Karpas-422 (cell line): ENCODE measurements around the gene ZNF644. TPM values are rescaled to one million over a fixed set of nuclear protein-coding genes. Genes with fewer than 3 reads are reported as not detected.

Experiments
- DNase-seq: peaks from one replicate; pipeline ENCODE4 v3.0.0-alpha.2; 2015
- H2AFZ ChIP-seq: fragments of 200-600 bp; sonication (generic); 2 replicates; pipeline ENCODE4 v1.6.1; 2014; ENCODE audit warnings: antibody characterized with exemption, low read length, mixed read lengths
- H3K27ac ChIP-seq: fragments of 200-600 bp; sonication (generic); 2 replicates; pipeline ENCODE4 v1.5.1; 2014; ENCODE audit warnings: mild to moderate bottlenecking, low read length, moderate library complexity
- H3K27me3 ChIP-seq: fragments of 200-600 bp; sonication (generic); 2 replicates; pipeline ENCODE4 v1.6.1; 2014; ENCODE audit warnings: low read length, mixed read lengths
- H3K36me3 ChIP-seq: fragments of 200-600 bp; sonication (generic); 2 replicates; pipeline ENCODE4 v1.6.1; 2014; ENCODE audit warnings: low read length, mixed read lengths; ENCODE audit not compliant: insufficient read depth
- H3K4me1 ChIP-seq: fragments of 200-600 bp; sonication (generic); 2 replicates; pipeline ENCODE4 v1.6.1; 2014; ENCODE audit warnings: mild to moderate bottlenecking, low read length, mixed read lengths
- H3K4me2 ChIP-seq: fragments of 200-600 bp; sonication (generic); 2 replicates; pipeline ENCODE4 v1.6.1; 2014; ENCODE audit warnings: low read length, low read depth, mild to moderate bottlenecking; ENCODE audit not compliant: poor library complexity, severe bottlenecking
- H3K4me3 ChIP-seq: fragments of 200-600 bp; sonication (generic); 2 replicates; pipeline ENCODE4 v1.5.1; 2014; ENCODE audit warnings: mild to moderate bottlenecking, antibody characterized with exemption, low read length, mixed read lengths
- H3K79me2 ChIP-seq: fragments of 200-600 bp; sonication (generic); 2 replicates; pipeline ENCODE4 v1.6.1; 2014; ENCODE audit warnings: mild to moderate bottlenecking, low read length, mixed read lengths
- H3K9ac ChIP-seq: fragments of 200-600 bp; sonication (generic); 2 replicates; pipeline ENCODE4 v1.6.0; 2014; ENCODE audit warnings: low read length
- H3K9me2 ChIP-seq: fragments of 200-600 bp; sonication (generic), shearing (Covaris generic); replicated peaks from 2 replicates; pipeline ENCODE4 v1.6.0; 2014; ENCODE audit warnings: mild to moderate bottlenecking, low read length, moderate library complexity; ENCODE audit not compliant: insufficient read depth
- H3K9me3 ChIP-seq: fragments of 300-700, 200-600 bp; sonication (generic); 2 replicates; pipeline ENCODE4 v1.6.1; 2014; ENCODE audit warnings: low read length, mixed read lengths
- H4K20me1 ChIP-seq: fragments of 200-600 bp; sonication (generic); 2 replicates; pipeline ENCODE4 v1.6.1; 2014; ENCODE audit warnings: mild to moderate bottlenecking, antibody characterized with exemption, low read length, low read depth; ENCODE audit not compliant: insufficient read depth
- total RNA-seq: library from RNA; depleted of rRNA; stranded (reverse); fragments of >200 nt; shearing (Covaris generic); gene quantifications from 2 replicates; pipeline ENCODE4 v1.2.3, GENCODE V29; 2014; ENCODE audit warnings: low replicate concordance

The ZNF644 gene
- total RNA-seq, 1 experiment from 2014 or later, result 93.5 TPM

DNA sequence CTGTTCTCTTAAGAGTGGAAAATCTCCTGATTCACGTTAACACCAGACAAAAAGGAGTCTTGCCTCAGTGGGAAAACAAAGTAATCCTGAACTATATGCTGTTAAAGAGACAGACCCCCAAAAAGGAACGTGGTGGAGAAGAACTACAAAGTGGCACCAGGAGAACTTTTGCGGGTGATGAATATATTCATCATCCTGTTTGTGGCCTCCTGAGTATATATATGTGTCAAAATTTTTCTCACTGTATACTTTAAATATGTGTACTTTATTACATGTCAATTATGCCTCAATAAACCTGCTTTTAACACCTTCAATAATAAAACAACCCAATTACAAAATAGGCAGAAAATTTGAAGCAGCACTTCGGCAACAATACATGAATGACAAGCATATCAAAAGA is 31.1 kb downstream of the ZNF644 start:
- Histone ChIP-seq H3K36me3 (peaks cover 50% of the 10 kb centered on the region), H2AFZ (no peak overlapping the region), H3K9ac (no peak overlapping the region), H3K27ac (no peak overlapping the region), H3K4me1 (peaks cover 6% of the 10 kb centered on the region; the same call in 1 of the 2 replicates), H3K4me2 (no peak overlapping the region), H3K4me3 (no peak overlapping the region), H3K79me2 (peaks cover 100% of the 10 kb centered on the region), H3K27me3 (no peaks in the 10 kb centered on the region), H3K9me2 (no peaks in the 10 kb centered on the region), H4K20me1 (no peaks in the 10 kb centered on the region), H3K9me3 (0 out of 2 replicates have a peak, but pooled peaks cover 2% of the 10 kb centered on the region)
- no peak for DNase-seq

DNA sequence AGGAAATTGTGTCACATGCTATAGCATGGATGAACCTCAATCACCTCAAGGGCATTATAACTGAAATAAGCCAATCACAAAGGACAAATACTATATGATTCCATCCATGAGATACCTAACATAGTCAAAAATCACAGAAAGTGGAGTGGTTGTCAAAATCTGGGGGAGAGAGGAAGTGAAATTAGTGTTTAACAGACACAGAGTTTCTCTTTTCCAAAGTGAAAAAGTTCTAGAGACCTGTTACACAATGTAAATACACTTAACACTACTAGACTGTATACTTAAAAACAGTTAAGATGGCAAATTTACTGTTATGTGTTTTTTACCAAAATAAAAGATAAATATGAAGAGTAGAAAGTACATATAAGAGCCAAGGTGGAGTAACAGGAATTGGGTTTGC is 31.8 kb downstream of the ZNF644 start:
- H3K9me2 ChIP-seq, result no peaks in the 10 kb centered on the region
- H3K4me2 ChIP-seq, result no peak overlapping the region
- peaks cover 6% of the 10 kb centered on the region; the same call in 1 of the 2 replicates for H3K4me1 ChIP-seq
- H3K9me3 ChIP-seq, result no peaks in the 10 kb centered on the region
- H2AFZ ChIP-seq, result no peak overlapping the region
- peaks cover 44% of the 10 kb centered on the region for H3K36me3 ChIP-seq
- 0 out of 2 replicates have a peak, but pooled peaks cover 5% of the 10 kb centered on the region for H4K20me1 ChIP-seq
- H3K27me3 ChIP-seq, result no peaks in the 10 kb centered on the region
- H3K4me3 ChIP-seq, result no peak overlapping the region
- H3K27ac ChIP-seq, result no peak overlapping the region
- no peak overlapping the region for H3K9ac ChIP-seq
- DNase-seq, result no peak
- peaks cover 100% of the 10 kb centered on the region for H3K79me2 ChIP-seq

DNA sequence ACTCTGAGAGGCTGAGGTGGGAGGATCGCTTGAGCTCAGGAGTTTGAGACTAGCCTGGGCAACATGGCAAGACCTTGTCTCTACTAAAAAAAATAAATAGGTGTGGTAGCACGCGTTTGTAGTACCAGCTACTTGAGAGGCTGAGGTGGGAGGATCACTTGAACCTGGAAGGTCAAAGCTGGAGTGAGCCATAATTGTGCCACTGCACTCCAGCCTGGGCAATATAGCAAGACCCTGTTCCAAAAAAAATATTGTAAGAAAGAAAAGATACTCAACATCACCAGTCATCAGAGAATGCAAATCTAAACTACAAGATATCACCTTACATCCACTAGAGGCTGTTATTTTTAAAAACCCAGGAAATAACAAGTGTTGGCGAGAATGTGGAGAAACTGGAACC is 32.5 kb downstream of the ZNF644 start:
- Histone ChIP-seq H3K27me3 (no peaks in the 10 kb centered on the region), H3K9me2 (no peaks in the 10 kb centered on the region), H3K27ac (no peak overlapping the region), H3K4me1 (peaks cover 6% of the 10 kb centered on the region; the same call in 1 of the 2 replicates), H2AFZ (no peak overlapping the region), H3K79me2 (peaks cover 100% of the 10 kb centered on the region), H3K36me3 (peaks cover 44% of the 10 kb centered on the region), H4K20me1 (0 out of 2 replicates have a peak, but pooled peaks cover 5% of the 10 kb centered on the region), H3K9me3 (no peaks in the 10 kb centered on the region), H3K9ac (no peak overlapping the region), H3K4me3 (no peak overlapping the region), H3K4me2 (no peak overlapping the region)
- DNase-seq, result no peak

DNA sequence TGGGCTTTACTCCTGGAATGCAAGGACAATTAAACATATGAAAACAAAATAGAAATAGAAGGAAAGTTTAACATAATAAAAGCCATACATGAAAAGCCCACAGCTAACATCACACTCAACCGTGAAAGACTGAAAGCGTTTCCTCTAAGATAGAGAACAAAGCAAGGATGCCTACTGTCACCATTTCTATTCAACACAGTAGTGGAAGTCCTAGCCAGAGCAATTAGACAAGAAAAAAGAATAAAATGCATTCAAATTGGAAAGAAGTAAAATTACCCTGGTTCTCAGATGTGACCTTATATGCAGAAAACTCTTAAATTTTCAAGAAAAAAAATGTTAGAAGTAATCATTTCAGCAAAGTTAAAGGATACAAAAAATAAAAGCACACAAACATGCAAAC is 34.0 kb downstream of the ZNF644 start:
- Histone ChIP-seq H3K36me3 (peaks cover 38% of the 10 kb centered on the region), H3K4me3 (no peak overlapping the region), H3K4me2 (no peak overlapping the region), H4K20me1 (0 out of 2 replicates have a peak, but pooled peaks cover 5% of the 10 kb centered on the region), H3K27me3 (no peaks in the 10 kb centered on the region), H3K9me2 (no peaks in the 10 kb centered on the region), H3K27ac (no peak overlapping the region), H3K9ac (no peak overlapping the region), H3K9me3 (no peaks in the 10 kb centered on the region), H2AFZ (no peak overlapping the region), H3K79me2 (peaks cover 100% of the 10 kb centered on the region), H3K4me1 (peaks cover 6% of the 10 kb centered on the region; the same call in 1 of the 2 replicates)
- DNase-seq, result no peak

DNA sequence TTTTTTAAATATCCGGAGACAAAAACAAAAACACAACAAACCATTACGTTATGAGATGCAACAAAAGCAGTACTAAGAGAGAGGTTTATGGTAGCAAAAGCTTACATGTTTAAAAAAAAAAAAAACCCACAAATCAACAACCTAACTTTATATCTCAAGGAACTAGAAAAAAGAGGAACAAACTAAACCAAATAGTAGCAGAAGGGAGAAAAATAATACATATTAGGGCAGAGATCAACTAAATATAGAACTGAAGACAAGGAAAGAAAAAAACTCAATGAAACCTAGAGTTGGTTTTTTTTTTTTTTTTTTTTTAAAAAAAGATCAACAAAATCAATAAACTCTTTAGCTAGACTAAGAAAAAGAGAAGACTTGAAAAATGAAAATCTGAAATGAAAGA is 34.9 kb downstream of the ZNF644 start:
- no peaks in the 10 kb centered on the region for H3K27me3 ChIP-seq
- peaks cover 39% of the 10 kb centered on the region for H3K36me3 ChIP-seq
- no peak for DNase-seq
- H3K9me3 ChIP-seq, result no peaks in the 10 kb centered on the region
- 0 out of 2 replicates have a peak, but pooled peaks cover 5% of the 10 kb centered on the region for H4K20me1 ChIP-seq
- H3K9me2 ChIP-seq, result no peaks in the 10 kb centered on the region
- H3K9ac ChIP-seq, result no peak overlapping the region
- H3K27ac ChIP-seq, result no peak overlapping the region
- peaks cover 6% of the 10 kb centered on the region; the same call in 1 of the 2 replicates for H3K4me1 ChIP-seq
- H3K79me2 ChIP-seq, result peaks cover 99% of the 10 kb centered on the region
- H3K4me3 ChIP-seq, result no peak overlapping the region
- no peak overlapping the region for H2AFZ ChIP-seq
- H3K4me2 ChIP-seq, result no peak overlapping the region

DNA sequence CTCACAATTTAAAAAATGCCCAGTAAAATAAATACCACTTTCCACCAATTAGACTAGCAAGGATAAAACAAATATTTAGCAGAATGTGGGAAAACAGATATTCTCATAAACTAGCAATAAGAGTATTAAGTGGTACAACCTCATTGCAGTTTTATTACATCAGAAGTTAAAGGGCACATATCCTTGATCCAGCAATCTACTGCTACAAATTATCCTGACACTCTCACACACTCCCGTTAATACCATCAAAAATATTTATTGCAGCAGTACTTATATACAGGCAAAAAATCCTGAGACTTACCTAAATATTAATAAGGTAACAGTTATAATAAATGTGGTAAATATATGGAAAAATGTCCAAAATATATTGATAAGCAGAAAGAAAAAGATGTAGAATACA is 44.3 kb downstream of the ZNF644 start:
- Histone ChIP-seq H3K79me2 (peaks cover 99% of the 10 kb centered on the region), H3K9me2 (no peaks in the 10 kb centered on the region), H3K9ac (no peak overlapping the region), H3K27me3 (no peaks in the 10 kb centered on the region), H3K9me3 (no peaks in the 10 kb centered on the region), H3K4me1 (no peaks in the 10 kb centered on the region), H3K27ac (no peak overlapping the region), H2AFZ (no peak overlapping the region), H3K4me3 (no peak overlapping the region), H4K20me1 (no peaks in the 10 kb centered on the region), H3K36me3 (peaks cover 55% of the 10 kb centered on the region), H3K4me2 (no peak overlapping the region)
- DNase-seq, result no peak

DNA sequence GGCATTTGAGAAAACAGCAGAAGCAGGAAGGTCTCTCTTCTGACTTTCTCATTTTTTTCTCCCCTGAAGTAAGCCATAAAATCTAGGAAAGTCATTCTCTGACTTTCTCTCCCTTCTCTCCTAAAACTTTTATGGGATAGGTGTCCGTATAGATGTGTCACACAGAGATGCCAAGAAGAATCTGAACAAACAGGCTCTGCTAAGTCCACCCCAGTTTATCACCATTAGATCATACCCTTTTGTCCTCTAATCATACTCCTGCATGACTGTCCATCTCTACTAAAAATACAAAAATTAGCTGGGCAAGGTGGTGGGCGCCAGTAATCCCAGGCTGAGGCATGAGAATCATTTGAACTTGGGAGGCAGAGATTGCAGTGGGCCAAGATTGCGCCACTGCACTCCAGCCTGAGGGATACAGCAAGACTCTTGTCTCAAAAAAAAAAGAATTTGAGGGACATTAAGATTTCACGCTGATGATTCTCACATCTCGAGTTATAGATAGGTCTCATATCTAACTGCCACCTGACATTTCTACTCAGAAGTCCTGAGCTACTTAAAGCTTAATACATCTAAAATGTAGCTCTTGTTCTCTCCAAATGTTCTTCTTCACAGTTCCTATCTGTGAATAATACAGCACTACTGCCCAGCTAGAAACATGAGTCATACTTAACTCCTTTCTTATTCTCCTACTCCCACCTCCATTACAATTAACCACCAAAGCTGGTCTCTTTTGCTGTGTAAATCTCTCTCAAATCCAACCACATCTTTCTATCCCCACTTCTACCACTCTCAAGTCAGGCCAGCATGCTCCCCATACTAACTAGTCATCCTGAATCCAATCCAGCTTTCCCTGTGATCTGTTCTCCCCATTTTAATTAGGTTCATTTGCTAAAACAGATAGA is 47.7 kb downstream of the ZNF644 start:
- no peak for DNase-seq
- Histone ChIP-seq H3K27me3 (no peaks in the 10 kb centered on the region), H4K20me1 (no peaks in the 10 kb centered on the region), H3K36me3 (peaks cover 46% of the 10 kb centered on the region; the same call in 1 of the 2 replicates), H3K9me2 (no peaks in the 10 kb centered on the region), H3K27ac (no peak overlapping the region), H3K4me2 (no peak overlapping the region), H3K4me3 (no peak overlapping the region), H3K9ac (no peak overlapping the region), H3K4me1 (no peaks in the 10 kb centered on the region), H3K79me2 (peaks cover 100% of the 10 kb centered on the region), H2AFZ (no peak overlapping the region), H3K9me3 (no peaks in the 10 kb centered on the region)

DNA sequence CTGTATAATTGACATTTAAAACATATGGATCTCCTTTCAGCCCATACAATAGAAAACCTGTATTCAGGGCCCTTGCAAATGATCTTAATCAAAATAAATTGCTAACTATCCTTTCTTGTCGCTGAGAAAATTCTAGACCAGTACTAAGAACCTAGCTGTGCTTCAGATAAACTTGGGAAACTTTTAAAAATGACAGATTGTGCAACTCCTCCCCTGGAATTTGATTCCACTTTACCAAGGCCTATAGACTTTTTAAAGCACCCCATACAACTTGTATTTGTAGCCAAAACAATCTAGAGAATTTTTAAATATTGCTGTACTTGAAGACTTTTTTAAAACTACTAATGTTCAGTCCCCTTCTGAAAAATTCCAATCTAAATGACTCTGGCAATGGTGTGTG is 51.6 kb downstream of the ZNF644 start:
- Histone ChIP-seq H3K9ac (no peak overlapping the region), H4K20me1 (no peaks in the 10 kb centered on the region), H3K79me2 (peaks cover 95% of the 10 kb centered on the region), H3K27ac (no peak overlapping the region), H3K4me1 (no peaks in the 10 kb centered on the region), H3K27me3 (no peaks in the 10 kb centered on the region), H2AFZ (no peak overlapping the region), H3K4me3 (no peak overlapping the region), H3K9me3 (no peaks in the 10 kb centered on the region), H3K4me2 (no peak overlapping the region), H3K9me2 (no peaks in the 10 kb centered on the region), H3K36me3 (peaks cover 36% of the 10 kb centered on the region; the same call in 1 of the 2 replicates)
- DNase-seq, result no peak
